Esophagus squamous epithelium (tissue), 4 donors: ENCODE results near the gene ELOF1.

Experiments
- POLR2A ChIP-seq, 4 donors: fragments of 450-650 bp; IDR thresholded peaks; one replicate each; pipeline ENCODE4 v1.6.1; 2017; ENCODE audit warnings: antibody characterized with exemption in 4 of 4, mild to moderate bottlenecking in 4 of 4, moderate library complexity in 3 of 4
- TF ChIP-seq, protein P1 (sequence below), 6 experiments: fragments of 450-650 bp in 4 of 6; fragments of 200-600 bp in 2 of 6; sonication (generic) in 2 of 6; IDR thresholded peaks; one replicate each; pipeline ENCODE4 v1.5.1; 2016 to 2019; ENCODE audit warnings: antibody characterized with exemption in 6 of 6, mild to moderate bottlenecking in 4 of 6, moderate library complexity in 4 of 6

DNA sequence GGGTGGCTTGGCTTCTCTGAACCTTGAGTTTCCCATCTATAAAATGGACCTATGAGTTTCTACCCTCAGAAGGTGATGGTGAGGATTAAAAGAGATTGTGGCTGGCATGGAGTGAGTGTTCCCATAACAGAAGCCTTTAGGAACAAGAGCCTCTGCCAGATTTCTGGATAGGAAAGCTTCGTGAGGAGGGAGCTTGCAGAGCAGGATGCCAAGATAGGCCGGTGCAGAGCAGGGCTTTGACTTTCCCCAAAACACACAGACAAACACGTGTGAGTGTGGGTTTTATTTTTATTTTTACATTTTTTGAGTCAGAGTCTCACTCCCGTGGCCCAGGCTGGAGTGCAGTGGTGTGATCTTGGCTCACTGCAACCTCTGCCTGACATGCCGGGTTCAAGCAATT, 24.1 kb downstream of the ELOF1 start:
- TF ChIP-seq, protein P1, sequence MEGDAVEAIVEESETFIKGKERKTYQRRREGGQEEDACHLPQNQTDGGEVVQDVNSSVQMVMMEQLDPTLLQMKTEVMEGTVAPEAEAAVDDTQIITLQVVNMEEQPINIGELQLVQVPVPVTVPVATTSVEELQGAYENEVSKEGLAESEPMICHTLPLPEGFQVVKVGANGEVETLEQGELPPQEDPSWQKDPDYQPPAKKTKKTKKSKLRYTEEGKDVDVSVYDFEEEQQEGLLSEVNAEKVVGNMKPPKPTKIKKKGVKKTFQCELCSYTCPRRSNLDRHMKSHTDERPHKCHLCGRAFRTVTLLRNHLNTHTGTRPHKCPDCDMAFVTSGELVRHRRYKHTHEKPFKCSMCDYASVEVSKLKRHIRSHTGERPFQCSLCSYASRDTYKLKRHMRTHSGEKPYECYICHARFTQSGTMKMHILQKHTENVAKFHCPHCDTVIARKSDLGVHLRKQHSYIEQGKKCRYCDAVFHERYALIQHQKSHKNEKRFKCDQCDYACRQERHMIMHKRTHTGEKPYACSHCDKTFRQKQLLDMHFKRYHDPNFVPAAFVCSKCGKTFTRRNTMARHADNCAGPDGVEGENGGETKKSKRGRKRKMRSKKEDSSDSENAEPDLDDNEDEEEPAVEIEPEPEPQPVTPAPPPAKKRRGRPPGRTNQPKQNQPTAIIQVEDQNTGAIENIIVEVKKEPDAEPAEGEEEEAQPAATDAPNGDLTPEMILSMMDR (IDR thresholded peaks at IDR 0.05), result no peak
- TF ChIP-seq POLR2A (IDR thresholded peaks at IDR 0.05), result no peak
